Neural cell (in vitro differentiated cells): ENCODE results near the gene PRRC2B. TPM values are rescaled to one million over a fixed set of nuclear protein-coding genes. Genes with fewer than 3 reads are reported as not detected.

Source experiments
- H2AFZ ChIP-seq: fragments of 200-600, 300-800 bp; sonication (generic), shearing (Covaris generic); 2 replicates; pipeline ENCODE4 v1.6.0; 2014; ENCODE audit warnings: low read depth, mild to moderate bottlenecking, antibody characterized with exemption, low read length, moderate library complexity
- H3F3A ChIP-seq: fragments of 200-600 bp; shearing (Covaris generic); 2 replicates; pipeline ENCODE4 v1.6.1; 2016; ENCODE audit warnings: mild to moderate bottlenecking, moderate library complexity, mixed read lengths, antibody characterized with exemption, low read length; ENCODE audit not compliant: insufficient read depth, poor library complexity, severe bottlenecking
- H3K27ac ChIP-seq: fragments of 200-600, 300-800 bp; sonication (generic), shearing (Covaris generic); 2 replicates; pipeline ENCODE4 v1.5.1; 2014; ENCODE audit warnings: mild to moderate bottlenecking, low read length, moderate library complexity
- H3K27me3 ChIP-seq: fragments of 300-800, 200-600 bp; sonication (generic), shearing (Covaris generic); 2 replicates; pipeline ENCODE4 v1.6.0; 2014; ENCODE audit warnings: mild to moderate bottlenecking, low read depth, low read length, moderate library complexity; ENCODE audit not compliant: insufficient read depth
- H3K36me3 ChIP-seq: fragments of 300-800, 200-600 bp; sonication (generic), shearing (Covaris generic); 2 replicates; pipeline ENCODE4 v1.5.1; 2014; ENCODE audit warnings: mild to moderate bottlenecking, antibody characterized with exemption, low read length, moderate library complexity; ENCODE audit not compliant: insufficient read depth
- H3K4me2 ChIP-seq: fragments of 300-800, 200-600 bp; sonication (generic), shearing (Covaris generic); 2 replicates; pipeline ENCODE4 v1.6.0; 2014; ENCODE audit warnings: mild to moderate bottlenecking, low read length
- H3K4me3 ChIP-seq: fragments of 300-800, 200-600 bp; sonication (generic), shearing (Covaris generic); 2 replicates; pipeline ENCODE4 v1.5.1; 2014; ENCODE audit warnings: mild to moderate bottlenecking, low read length, moderate library complexity
- H3K79me2 ChIP-seq: fragments of 200-600 bp; shearing (Covaris generic); replicated peaks from 2 replicates; pipeline ENCODE4 v1.6.0; 2014; ENCODE audit warnings: mild to moderate bottlenecking, low read length, moderate library complexity; ENCODE audit not compliant: insufficient read depth
- H3K9ac ChIP-seq: fragments of 300-800, 200-600 bp; sonication (generic), shearing (Covaris generic); 2 replicates; pipeline ENCODE4 v1.6.1; 2016; ENCODE audit warnings: mild to moderate bottlenecking, low read length, mixed read lengths
- H3K9me2 ChIP-seq: fragments of 200-600 bp; shearing (Covaris generic); 2 replicates; pipeline ENCODE4 v1.6.1; 2016; ENCODE audit warnings: mild to moderate bottlenecking, low read length, mixed read lengths; ENCODE audit not compliant: insufficient read depth
- H3K9me3 ChIP-seq: fragments of 200-600, 300-800 bp; sonication (generic), shearing (Covaris generic); 2 replicates; pipeline ENCODE4 v1.6.1; 2016; ENCODE audit warnings: mild to moderate bottlenecking, mixed run types, low read length, moderate library complexity, mixed read lengths
- H4K20me1 ChIP-seq: fragments of 200-600 bp; shearing (Covaris generic); 2 replicates; pipeline ENCODE4 v1.6.1; 2016; ENCODE audit warnings: mild to moderate bottlenecking, mixed run types; ENCODE audit not compliant: insufficient read depth
- CTCF ChIP-seq: fragments of 450-650 bp; IDR thresholded peaks from 2 replicates; pipeline ENCODE4 v1.5.1; 2014; ENCODE audit warnings: antibody characterized with exemption, mild to moderate bottlenecking, moderate library complexity; ENCODE audit not compliant: poor library complexity, severe bottlenecking
- EP300 ChIP-seq: fragments of 450-650 bp; conservative IDR thresholded peaks from 2 replicates; pipeline ENCODE4 v1.6.1; 2014; ENCODE audit warnings: antibody characterized with exemption, mild to moderate bottlenecking, moderate library complexity; ENCODE audit not compliant: poor library complexity, severe bottlenecking
- EZH2 ChIP-seq: fragments of 200-600, 300-800 bp; shearing (Covaris generic), sonication (generic); IDR thresholded peaks from 2 replicates; pipeline ENCODE4 v1.6.1; 2014; ENCODE audit warnings: antibody characterized with exemption, low read length, borderline replicate concordance, mild to moderate bottlenecking; ENCODE audit not compliant: insufficient read depth, poor library complexity, severe bottlenecking
- MXI1 ChIP-seq: fragments of 450-650 bp; conservative IDR thresholded peaks from 2 replicates; pipeline ENCODE4 v1.6.1; 2014; ENCODE audit warnings: antibody characterized with exemption, mild to moderate bottlenecking; ENCODE audit not compliant: poor library complexity, severe bottlenecking
- POLR2AphosphoS5 ChIP-seq: IDR thresholded peaks from 2 replicates; pipeline ENCODE4 v1.6.1; 2012
- RAD21 ChIP-seq: fragments of 450-650 bp; conservative IDR thresholded peaks from 2 replicates; pipeline ENCODE4 v1.6.1; 2014; ENCODE audit warnings: antibody characterized with exemption, mild to moderate bottlenecking, moderate library complexity
- REST ChIP-seq: IDR thresholded peaks from 2 replicates; pipeline ENCODE4 v1.6.1; 2012; ENCODE audit warnings: borderline replicate concordance
- SMC3 ChIP-seq: fragments of 450-650 bp; conservative IDR thresholded peaks from 2 replicates; pipeline ENCODE4 v1.6.1; 2014; ENCODE audit warnings: antibody characterized with exemption, mild to moderate bottlenecking, moderate library complexity; ENCODE audit not compliant: poor library complexity
- TAF1 ChIP-seq: IDR thresholded peaks from 2 replicates; pipeline ENCODE4 v1.6.1; 2012; ENCODE audit warnings: low read depth
- polyA plus RNA-seq: library from polyadenylated mRNA; depleted of rRNA; stranded (reverse); fragments of >200 nt; gene quantifications from 2 replicates; pipeline ENCODE4 v1.2.3, GENCODE V29; 2014

The PRRC2B gene
- polyA plus RNA-seq, 1 donor from 2014 or later: 89.5 TPM

- no peak overlapping the region for H3K27ac ChIP-seq
- H3K4me3 ChIP-seq: no peak overlapping the region
- H4K20me1 ChIP-seq: no peaks in the 10 kb centered on the region
- H3K9ac ChIP-seq: no peak overlapping the region
- H3K79me2 ChIP-seq: no peaks in the 10 kb centered on the region
- TF ChIP-seq REST: no peak
- TF ChIP-seq EP300: no peak
- TF ChIP-seq TAF1: no peak
- TF ChIP-seq CTCF: no peak
- TF ChIP-seq POLR2AphosphoS5: no peak
- no peak for TF ChIP-seq RAD21
- no peak for TF ChIP-seq MXI1
- no peak for TF ChIP-seq EZH2
- TF ChIP-seq SMC3: no peak
- H3K9me3 ChIP-seq: no peaks in the 10 kb centered on the region
- H3F3A ChIP-seq: no peaks in the 10 kb centered on the region
- H3K36me3 ChIP-seq: peaks cover 13% of the 10 kb centered on the region
- no peaks in the 10 kb centered on the region for H3K9me2 ChIP-seq
- H3K4me2 ChIP-seq: no peak overlapping the region
- H3K27me3 ChIP-seq: no peaks in the 10 kb centered on the region
- H2AFZ ChIP-seq: no peak overlapping the region
Measured at GRCh38 chr9:131443648-131444047, 49.8 kb downstream of the PRRC2B start.

- no peak overlapping the region for H2AFZ ChIP-seq
- H3K4me3 ChIP-seq: no peak overlapping the region
- no peaks in the 10 kb centered on the region for H3K27me3 ChIP-seq
- H3K79me2 ChIP-seq: no peaks in the 10 kb centered on the region
- no peak overlapping the region for H3K4me2 ChIP-seq
- H3K9me3 ChIP-seq: no peaks in the 10 kb centered on the region
- H3K9me2 ChIP-seq: no peaks in the 10 kb centered on the region
- TF ChIP-seq POLR2AphosphoS5: no peak
- TF ChIP-seq SMC3: no peak
- TF ChIP-seq EZH2: no peak
- no peak for TF ChIP-seq EP300
- no peak for TF ChIP-seq RAD21
- TF ChIP-seq MXI1: no peak
- TF ChIP-seq CTCF: no peak
- no peak for TF ChIP-seq TAF1
- no peak for TF ChIP-seq REST
- no peak overlapping the region for H3K9ac ChIP-seq
- no peak overlapping the region for H3K27ac ChIP-seq
- peaks cover 17% of the 10 kb centered on the region for H3K36me3 ChIP-seq
- H3F3A ChIP-seq: no peaks in the 10 kb centered on the region
- H4K20me1 ChIP-seq: no peaks in the 10 kb centered on the region
Measured at GRCh38 chr9:131446276-131446675, 52.4 kb downstream of the PRRC2B start.
